ENCODE measurements around the gene LHFPL5.

Gene LHFPL5

DNA sequence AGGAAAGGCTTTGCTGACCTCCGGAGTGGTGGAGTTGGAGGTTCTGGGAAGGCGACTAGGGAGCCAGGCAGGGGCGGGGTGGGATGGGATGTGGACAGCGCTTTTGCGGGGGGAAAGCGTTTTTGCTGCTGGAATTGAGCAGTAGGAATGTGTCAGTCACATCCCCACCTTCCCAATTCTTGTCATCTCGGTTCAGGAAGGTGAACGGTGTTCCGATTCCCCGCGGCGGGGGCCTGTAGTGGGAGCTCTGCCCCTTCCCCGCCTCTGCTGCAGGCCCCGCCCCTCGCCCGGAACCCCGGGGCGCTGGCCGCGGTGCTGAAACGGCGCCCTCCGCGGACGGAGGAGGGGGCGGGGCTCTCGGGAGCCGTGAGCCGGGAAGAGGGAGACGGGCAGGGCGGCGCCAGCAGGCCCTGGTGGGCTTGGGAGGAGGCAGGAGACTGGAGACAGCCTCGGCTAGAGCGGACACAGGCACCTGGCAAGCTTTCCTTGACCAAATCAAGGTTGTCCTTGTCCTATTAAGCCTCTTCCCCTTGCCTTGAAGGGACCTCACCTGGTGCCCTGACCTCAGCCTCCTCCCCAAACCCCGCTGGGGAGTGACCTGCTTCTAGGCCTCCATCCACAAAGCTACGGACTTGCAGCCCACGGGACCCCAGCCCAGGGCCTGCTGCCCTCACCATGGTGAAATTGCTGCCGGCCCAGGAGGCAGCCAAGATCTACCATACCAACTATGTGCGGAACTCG, at the start of gene LHFPL5:
TSS of gene LHFPL5 (plus strand) at position 357 of the 741 bp plus-strand sequence. CDS start at position 676, 319 bp downstream.
- DNase-seq: peak; percentile 15 to 34

DNA sequence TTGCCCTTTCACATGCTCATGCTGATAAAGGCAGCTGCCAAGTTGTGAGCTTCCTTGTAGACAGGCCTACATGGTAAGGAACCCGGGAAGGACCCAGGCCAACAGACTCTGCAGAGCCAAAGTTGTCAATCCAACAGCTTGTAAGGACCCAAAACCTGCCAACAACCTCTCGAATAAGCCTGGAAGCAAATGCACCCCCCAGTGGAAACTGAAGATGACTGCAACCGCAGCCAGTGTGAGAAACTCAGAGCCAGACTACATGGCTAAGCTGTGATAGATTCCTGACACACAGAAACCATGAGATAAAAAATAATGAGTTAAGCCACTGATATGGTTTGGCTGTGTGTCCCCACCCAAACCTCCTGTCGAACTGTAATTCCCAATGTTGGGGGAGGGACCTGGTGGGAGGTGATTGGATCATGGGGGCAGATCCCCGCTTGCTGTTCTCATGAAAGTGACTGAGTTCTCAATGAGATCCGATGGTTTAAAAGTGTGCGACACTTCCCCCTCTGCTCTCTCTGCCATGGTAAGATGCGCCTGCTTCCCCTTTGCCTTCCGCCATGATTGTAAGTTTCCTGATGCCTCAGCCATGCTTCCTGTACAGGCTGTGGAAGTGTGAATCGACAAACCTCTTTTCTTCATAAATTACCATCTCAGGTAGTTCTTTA, 47.6 kb upstream of the LHFPL5 start:
- no peak for DNase-seq

DNA sequence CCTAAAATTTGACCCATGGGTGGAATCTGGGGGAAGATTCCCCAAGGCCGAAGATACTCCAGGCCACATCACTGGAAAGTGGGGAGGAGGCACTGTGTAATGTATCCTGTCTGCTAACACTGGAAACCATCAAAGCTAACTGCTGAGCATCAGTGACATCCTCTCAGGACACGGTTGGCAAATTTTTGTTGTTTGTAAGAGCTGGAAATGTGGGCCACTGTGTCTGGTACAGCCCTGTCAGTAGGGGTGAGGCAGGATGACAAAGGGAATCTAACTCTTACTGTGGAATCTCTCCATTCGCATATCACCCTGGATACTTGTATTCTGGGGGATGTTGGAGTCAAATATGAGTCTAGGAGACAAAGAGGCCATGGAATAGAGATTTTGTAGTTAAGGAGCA, 45.7 kb upstream of the LHFPL5 start:
- no peak for DNase-seq

DNA sequence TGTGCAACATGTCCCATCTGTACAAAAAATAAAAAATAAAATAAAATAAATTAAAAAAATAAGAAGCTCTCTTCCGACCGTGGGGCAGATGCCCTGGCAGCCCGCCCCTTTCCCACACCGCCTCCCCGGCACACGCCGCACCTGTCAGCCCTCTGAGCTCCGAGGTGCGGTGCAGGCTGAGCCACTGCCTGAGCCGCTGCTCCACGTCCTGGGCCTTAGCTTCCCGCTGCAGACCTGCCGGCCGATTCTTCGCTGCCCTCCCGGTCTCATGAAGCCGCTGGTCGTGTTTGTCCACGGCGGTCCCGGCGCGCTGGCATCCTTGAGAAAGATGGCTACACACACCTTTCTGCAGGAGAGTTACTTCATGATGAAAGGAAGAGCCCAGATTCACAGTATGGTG, 39.4 kb upstream of the LHFPL5 start:
- DNase-seq: no peak

DNA sequence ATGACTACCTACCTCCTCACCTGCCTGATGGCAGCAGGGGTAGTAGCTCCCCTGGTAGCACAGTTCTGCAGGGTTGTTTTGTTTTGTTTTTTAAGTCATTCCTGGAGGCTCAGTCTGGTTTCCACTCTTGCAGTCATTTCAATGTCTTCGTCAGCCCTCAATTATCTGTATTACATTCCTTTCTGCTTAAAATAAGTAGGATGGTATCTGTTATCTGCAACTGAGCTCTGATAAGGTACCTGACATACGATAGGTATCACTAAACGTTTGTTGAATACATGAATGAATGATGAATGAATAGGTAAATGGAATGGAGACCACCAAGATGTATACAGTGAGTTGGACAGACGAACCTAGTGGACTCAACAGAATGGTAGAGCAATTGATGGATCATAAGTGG, 35.9 kb upstream of the LHFPL5 start:
- no peak for DNase-seq

DNA sequence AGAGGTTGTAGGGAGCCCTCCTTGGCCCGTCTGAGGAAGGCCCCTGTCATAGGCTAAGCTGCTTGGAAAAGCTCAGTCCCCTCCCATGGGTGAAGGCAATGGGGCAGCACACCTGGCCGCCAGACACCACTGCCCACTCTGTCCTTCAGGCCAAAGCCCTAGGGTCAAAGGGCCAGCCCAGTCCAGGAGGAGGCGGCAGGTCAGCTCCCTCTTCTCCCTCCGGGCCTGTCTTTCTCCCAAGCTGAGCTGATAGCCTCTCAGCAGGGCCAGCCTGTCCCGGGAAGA, 33.9 kb upstream of the LHFPL5 start:
- no peak for DNase-seq

DNA sequence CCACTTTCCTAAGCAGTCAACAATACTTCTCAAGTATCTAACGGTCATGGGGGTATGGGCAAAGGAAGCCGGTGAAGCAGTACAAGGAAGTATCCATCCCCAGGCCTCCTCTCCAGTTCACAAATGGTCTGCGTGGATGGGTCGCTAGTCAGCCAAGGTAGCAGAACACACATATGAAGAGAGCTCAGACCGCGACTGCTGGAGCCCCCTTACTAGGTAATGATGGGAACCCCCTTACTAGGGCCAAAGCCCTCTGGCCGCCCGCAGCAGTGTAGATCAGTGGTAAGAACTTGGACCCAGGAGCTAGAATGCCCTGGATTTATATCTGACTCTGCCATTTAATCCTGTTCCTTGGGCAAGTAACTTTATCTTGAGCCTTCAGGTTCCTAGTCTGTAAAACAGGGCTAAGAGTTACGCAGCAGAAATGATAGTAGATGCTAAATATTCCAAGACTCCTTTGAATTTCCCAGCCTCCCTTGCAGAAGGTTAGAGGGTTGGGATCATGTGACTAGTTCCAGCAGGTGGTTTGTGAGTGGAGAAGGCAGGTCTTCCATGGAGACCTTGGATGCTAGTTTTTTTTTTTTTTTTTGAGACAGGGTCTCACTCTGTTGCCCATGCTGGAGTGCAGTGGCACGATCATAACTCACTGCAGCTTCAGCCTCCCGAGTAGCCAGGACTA, 30.9 kb upstream of the LHFPL5 start:
- no peak for DNase-seq

DNA sequence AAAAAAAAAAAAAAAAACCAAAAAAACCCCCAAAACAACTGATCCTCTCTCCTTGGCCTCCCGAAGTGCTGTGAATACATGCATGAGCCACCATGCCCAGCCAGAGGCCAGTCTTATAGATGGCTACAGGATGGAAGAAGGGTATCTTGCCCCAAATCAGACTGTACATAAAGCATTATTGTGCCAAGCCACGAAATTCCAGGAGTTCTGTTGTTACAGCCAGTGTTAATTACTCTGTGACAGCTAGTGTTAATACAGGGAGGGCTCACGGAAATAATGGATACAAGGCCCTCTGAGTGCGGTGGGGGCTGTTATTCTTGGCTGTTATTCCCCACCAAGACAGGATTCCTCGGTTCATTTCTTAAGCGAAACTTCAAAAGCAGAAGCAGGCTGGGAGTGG, 30.1 kb upstream of the LHFPL5 start:
- no peak for DNase-seq

DNA sequence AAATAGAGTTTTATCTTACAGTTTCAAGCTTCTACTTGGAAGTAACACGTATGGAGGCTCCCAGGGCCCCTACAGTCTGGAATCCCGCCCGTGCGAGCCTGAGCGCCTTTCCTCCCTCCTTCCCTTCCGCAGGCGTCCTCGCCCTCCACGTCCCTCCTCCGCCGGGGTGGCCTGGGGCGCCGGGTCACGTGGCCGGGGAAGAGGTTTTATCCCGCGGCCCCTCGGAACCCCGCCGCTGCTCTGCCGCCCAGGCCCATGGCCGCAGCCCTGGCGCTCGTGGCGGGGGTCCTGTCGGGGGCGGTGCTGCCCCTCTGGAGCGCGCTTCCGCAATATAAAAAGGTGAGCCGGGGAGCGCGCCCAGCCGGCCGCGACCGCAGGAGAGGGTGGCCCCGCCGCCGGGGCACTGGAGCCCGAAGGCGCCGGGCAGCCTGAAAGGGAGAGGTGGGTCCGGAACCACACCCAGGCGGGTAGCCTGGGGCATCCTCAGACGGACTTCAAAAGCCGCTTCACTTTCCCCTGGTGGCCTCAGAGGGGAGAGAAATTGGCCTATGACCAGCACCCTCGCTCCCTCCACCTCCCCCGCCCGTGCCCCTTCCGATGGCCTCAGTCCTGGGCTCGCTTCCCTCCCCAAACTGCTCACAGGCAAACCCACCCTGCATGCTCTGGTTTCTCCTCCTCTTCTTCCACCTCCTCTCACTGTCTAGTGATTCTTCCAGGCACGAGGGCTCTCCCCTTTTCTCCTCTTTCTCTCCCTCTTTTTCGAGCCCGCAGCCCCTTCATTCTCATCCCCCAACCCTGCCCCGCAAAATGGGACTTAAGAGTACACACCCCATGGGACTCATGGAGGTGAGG, 28.6 kb upstream of the LHFPL5 start, which contains the start of gene CLPSL2:
TSS of gene CLPSL2 (plus strand) at position 235 of the 852 bp plus-strand sequence. CDS start at position 256, 21 bp downstream.
- no peak for DNase-seq

DNA sequence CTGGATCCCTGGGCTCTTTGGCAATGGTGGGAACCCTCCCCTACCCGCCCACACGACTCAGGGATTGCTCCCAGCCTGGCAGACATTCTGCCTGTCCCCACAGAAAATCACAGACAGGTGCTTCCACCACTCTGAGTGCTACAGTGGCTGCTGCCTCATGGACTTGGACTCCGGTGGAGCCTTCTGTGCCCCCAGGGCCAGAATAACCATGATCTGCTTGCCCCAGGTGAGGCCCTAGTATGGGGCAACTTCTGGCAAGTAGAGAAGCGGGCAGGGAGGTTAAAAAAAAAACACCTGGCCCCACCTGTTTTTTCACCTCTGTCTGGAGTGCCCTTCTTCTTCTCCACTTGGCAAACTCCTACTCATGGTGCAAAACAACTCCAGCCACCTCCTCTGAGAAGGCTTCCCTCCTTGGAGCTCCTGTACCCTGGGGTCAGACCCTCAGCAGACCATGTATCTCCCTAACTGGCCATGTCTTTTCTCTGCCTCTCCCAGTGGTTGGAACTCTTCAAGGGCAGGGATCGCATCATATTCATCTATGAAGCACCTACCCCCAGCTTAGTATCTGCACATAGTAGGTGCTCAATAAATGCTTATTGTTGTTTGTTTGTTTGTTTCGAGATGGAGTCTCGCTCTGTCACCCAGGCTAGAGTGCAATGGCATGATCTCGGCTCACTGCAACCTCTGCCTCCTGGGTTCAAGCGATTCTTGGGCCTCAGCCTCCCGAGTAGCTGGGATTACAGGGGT, 27.6 kb upstream of the LHFPL5 start:
- DNase-seq: no peak

DNA sequence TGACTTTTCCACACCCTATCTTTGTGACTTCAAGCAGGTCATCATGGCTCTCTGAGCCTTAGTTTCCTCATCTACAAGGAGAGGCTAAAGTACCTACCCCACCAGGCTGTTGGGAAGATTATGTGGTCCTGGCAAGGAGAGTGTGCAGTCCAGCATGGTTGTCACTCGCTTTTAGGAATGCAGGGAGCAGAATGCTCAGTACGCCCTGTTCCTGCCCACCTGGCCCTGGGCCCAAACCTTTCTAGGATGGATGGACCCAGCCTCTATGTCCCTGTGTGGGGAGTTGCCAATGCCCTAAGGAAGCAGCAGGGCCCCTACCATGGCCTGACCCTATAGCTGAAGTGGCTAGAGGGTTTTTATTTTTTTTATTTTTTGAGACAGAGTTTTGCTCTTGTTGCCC, 26.7 kb upstream of the LHFPL5 start:
- no peak for DNase-seq

DNA sequence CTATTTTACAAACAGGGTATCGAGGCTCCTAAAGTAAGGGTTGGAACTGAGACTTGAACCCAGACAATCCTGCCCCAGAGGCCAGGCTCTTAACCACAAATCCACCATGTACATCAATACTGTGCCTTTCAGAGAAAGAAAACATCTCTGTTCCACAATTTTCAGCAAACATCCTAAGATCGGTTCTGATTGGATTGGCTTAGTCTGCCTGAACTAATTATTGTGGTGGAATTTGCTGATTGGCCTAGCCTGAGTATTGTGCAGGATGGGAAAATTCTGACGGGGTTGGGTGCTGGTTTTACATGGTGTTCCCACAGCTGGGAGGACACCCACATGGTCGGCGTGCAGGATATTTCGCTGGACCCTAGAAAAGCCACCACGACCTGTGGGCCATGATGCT, 24.4 kb upstream of the LHFPL5 start, which contains the start of gene CLPSL1:
TSS of gene CLPSL1 (plus strand) at position 301 of the 400 bp plus-strand sequence. CDS start at position 393, 92 bp downstream.
- no peak for DNase-seq

DNA sequence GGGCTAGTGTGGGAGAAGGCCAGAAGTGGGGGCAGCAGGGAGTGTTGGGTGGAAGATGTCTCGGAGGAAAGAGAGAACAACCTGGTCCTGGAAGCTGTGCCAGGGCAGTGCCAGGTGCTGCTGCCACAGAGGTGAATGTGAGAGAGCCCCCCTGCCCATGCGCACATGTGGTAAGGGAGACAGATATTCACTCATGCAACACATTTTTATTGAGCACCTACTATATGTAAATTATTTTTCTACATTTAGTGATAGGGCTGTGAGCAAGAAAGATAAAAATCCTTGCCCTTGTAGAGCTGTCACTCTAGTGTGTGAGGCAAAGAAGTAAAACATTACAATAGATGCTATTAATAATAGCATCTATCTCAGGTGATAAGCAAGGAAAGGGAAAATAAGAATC, 23.9 kb upstream of the LHFPL5 start:
- no peak for DNase-seq

DNA sequence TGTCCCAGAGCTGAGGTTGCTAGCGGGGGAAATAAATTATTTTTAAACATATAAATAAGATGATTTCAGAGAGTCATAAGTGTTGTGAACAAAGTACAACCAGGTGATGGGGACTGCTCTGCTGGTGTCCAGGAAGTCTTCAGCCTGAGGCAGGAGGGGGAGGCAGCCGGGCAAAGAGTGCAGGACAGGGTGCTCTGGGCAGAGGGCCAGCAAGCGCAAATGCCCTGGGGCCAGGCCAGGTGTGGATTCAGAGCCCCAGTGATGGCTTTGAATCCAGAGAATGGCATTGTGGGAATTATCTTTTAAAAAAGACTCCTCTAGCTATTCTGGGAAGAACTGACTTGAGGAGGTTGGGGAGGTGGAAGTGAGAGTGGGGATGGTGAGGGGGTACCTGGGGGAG, 22.7 kb upstream of the LHFPL5 start:
- DNase-seq: no peak

DNA sequence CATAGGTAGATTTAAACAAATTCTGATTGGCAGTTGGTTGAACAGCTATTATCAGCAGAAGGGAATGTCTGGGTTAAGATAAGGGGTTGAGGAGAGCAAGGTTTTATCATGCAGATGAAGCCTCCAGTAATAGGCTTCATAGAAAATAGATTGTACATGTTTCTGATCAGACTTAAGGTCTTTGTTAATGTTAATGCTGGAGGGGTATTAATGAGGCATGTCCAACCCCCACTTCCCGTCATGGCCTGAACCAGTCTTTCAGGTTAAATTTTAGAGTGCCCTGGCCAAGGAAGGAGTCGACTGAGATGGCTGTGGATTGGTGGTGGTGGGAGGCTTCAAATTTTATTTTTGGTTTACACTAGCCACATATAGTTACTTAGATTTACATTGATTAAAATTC, 21.0 kb upstream of the LHFPL5 start:
- DNase-seq: no peak

DNA sequence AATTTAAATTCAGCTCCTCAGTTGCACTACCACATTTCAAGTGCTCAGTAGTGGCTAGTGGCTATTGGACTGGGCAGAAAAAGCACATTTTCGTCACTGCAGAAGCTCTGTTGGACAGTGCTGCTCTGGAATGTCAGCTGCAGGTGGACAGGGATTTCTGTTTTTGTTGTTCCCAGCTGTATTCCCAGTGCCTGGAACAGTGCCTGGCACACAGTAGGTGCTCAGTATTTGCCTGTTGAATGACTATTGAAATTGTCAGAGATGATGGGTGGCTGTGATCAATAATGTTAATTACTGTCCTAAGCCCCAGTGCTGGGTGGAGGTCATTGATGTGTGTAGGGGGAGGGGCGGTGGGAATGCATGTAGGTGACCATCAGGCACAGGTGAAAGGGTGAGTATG, 18.9 kb upstream of the LHFPL5 start:
- DNase-seq: no peak

DNA sequence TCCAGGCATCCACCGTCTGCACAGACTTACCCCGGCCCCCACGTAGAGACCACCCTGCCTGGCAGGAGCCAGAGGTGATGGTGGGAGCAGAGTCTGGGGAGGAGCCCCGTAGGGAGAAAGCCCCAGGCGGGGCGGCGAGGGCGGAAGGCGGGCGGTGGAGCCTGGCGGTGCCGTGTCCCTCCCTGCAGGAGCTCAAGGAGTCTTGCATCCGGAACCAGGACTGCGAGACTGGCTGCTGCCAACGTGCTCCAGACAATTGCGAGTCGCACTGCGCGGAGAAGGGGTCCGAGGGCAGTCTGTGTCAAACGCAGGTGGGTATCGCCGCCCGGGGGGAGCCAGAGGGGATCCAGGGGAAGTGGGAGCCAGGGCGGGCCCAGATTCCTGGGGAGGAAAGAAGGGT, 18.3 kb upstream of the LHFPL5 start:
- no peak for DNase-seq

DNA sequence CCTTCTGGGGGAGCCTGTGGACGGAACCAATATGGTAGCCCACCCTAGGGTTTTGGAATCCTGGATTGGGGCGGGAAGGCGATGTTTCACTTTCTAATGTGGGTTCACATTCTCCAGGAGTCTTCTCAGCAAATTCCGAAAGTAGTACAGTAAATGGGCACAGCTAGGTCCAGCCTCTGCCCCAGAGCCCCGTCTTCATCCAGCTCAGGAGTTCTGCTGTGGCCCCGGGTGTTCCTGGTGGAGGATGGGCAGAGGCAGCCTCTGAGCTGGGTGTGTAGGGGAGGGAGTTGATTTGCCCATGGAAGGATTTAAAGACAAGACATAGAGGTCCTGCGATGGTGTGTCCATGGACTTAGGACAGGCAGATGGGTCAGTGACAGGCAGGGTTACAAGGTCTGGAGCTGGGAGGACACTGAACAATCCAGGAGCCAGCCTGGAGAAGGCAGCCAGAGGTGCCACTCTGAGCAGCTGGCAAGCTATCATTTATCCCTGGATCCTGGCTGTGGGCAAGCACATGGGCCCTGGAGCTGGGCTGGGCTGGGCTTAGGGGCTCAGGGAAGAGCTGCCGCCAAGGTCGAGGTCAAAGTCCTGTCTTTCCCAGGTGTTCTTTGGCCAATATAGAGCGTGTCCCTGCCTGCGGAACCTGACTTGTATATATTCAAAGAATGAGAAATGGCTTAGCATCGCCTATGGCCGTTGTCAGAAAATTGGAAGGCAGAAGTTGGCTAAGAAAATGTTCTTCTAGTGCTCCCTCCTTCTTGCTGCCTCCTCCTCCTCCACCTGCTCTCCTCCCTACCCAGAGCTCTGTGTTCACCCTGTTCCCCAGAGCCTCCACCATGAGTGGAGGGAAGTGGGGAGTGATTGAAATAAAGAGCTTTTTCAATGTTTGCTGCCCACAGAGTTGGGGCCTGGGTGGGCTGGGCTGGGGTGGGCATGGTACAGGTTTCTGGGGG, 17.6 kb upstream of the LHFPL5 start:
- no peak for DNase-seq

DNA sequence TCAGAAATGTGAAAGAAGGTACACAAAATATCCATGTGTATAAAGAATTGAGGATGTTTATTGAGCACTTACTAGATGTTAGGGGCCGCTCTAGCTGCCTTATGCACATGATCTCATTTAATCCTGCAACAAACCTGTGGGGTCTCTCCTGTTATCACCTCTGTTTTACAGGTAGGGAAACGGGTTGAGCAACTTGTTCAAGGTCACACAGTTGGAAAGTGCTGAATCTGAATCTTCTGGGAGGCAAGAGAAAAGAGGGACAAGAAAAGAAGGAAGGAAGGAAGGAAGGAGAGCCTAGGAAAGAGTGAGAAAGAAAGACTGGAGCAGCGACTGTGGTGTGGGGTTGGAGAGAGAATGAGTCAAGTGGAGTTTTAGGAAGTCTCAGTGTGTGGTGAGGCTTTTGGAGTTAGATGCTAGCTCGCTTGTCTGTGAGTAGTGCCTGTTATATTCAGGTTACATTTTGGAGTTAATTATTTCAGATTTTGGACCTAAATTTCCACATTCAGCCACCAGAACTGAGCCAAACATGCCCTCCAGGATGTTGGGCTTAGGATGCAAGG, 16.6 kb upstream of the LHFPL5 start:
- DNase-seq: no peak

DNA sequence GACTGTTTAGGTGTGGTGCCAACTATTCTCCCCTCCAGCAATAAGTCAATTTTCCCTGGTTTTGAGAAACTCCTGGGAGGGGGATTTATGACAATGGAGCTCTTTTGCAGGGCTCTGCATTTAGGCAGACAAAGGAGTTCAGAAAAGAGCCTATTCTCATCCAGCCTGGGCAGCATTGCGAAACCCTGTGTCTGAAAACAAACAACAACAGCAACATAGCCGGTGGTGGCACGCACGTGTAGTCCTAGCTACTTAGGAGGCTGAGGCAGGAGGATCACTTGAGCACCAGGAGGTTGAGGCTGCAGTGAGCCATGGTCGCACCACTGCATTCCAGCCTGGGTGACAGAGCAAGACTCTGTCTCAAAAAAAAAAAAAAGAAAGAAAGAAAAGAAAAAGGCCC, 14.5 kb upstream of the LHFPL5 start:
- no peak for DNase-seq
